CD4-positive, alpha-beta T cell treated with Interleukin-15 for 4 hours (primary cell): ENCODE results near the gene IL1RAPL2.
"Not testable (repeated sequence)": the region's sequence is repeated elsewhere in the genome, so short reads cannot be mapped to it uniquely, and the experiment has no call there.

ENCODE experiments used
- DNase-seq: peaks from one replicate; pipeline ENCODE4 v3.0.0-alpha.2; 2020; ENCODE audit warnings: low spot score

The IL1RAPL2 gene

GRCh38 chrX:105618393-105619101 is 1052.5 kb downstream of the IL1RAPL2 start:
- no peak for DNase-seq

GRCh38 chrX:105634180-105634579 is 1068.2 kb downstream of the IL1RAPL2 start:
- DNase-seq = no peak

- no peak for DNase-seq
Observed at GRCh38 chrX:105635794-105636193, 1069.8 kb downstream of the IL1RAPL2 start.

- DNase-seq = no peak
Observed at GRCh38 chrX:105636667-105637066, 1070.7 kb downstream of the IL1RAPL2 start.

GRCh38 chrX:105645667-105646357 is 1079.8 kb downstream of the IL1RAPL2 start:
- no peak for DNase-seq

GRCh38 chrX:105646592-105647372 is 1080.8 kb downstream of the IL1RAPL2 start:
- DNase-seq = no peak

- no peak for DNase-seq
Observed at GRCh38 chrX:105647749-105648148, 1081.8 kb downstream of the IL1RAPL2 start.

GRCh38 chrX:105648732-105649131 is 1082.7 kb downstream of the IL1RAPL2 start:
- no peak for DNase-seq

GRCh38 chrX:105650577-105650976 is 1084.6 kb downstream of the IL1RAPL2 start:
- no peak for DNase-seq

GRCh38 chrX:105650986-105651385 is 1085.0 kb downstream of the IL1RAPL2 start:
- DNase-seq = no peak

GRCh38 chrX:105653891-105654290 is 1087.9 kb downstream of the IL1RAPL2 start:
- no peak for DNase-seq

GRCh38 chrX:105658136-105658535 is 1092.1 kb downstream of the IL1RAPL2 start:
- no peak for DNase-seq

- DNase-seq = no peak
Observed at GRCh38 chrX:105662248-105662647, 1096.2 kb downstream of the IL1RAPL2 start.

- no peak for DNase-seq
Observed at GRCh38 chrX:105664243-105664642, 1098.2 kb downstream of the IL1RAPL2 start.

GRCh38 chrX:105684288-105684687 is 1118.3 kb downstream of the IL1RAPL2 start:
- DNase-seq = not testable (repeated sequence)

GRCh38 chrX:105694839-105695238 is 1128.8 kb downstream of the IL1RAPL2 start:
- DNase-seq = no peak

GRCh38 chrX:105695451-105695850 is 1129.5 kb downstream of the IL1RAPL2 start:
- DNase-seq = no peak

GRCh38 chrX:105696870-105697269 is 1130.9 kb downstream of the IL1RAPL2 start:
- DNase-seq = no peak

- DNase-seq = no peak
Observed at GRCh38 chrX:105697984-105698781, 1132.2 kb downstream of the IL1RAPL2 start.

- no peak for DNase-seq
Observed at GRCh38 chrX:105700331-105700730, 1134.3 kb downstream of the IL1RAPL2 start.

- no peak for DNase-seq
Observed at GRCh38 chrX:105701310-105702052, 1135.5 kb downstream of the IL1RAPL2 start.
